NT2/D1 (cell line): ENCODE measurements around the gene GALNT18.

ENCODE experiments used
- YY1 ChIP-seq: IDR thresholded peaks from 2 replicates; pipeline ENCODE4 v1.6.1; 2011; ENCODE audit not compliant: insufficient read length, insufficient read depth
- ZNF274 ChIP-seq: IDR thresholded peaks from 2 replicates; pipeline ENCODE4 v1.6.1; 2011; ENCODE audit warnings: mild to moderate bottlenecking, low read depth, low read length

GRCh38 chr11:11280826-11281225 is 341.0 kb downstream of the GALNT18 start:
- TF ChIP-seq ZNF274 = no peak
- no peak for TF ChIP-seq YY1
